ENCODE measurements around the gene CRHR2. TPM values are rescaled to one million over a fixed set of nuclear protein-coding genes. Genes with fewer than 3 reads are reported as not detected.

Gene CRHR2
- total RNA-seq, 2 experiments from 2014 or later: not detected

DNA sequence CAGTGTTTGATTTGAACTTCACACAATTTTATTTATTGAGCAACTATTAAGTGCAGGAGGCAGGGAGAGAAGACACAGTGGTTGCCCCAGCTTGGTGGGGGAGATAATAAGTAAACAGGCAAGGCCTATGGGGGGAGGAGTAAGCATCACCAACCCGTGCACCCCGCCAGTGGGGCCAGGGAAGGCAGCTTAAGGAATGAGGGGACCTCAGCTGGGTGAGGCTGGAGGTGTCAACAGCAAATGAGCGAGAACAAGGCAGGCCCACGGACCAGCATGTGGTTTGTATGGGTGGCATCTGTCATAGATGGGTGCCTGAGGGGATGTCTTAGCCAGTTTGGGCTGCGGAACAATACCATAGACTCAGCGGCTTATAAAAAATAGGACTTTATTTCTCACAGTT lies 24.1 kb upstream of the CRHR2 start:
- H3K27ac Mint-ChIP-seq: no peak overlapping the region
- ChIA-PET POLR2A (no interaction called here), CTCF (no interaction called here)
- H3K4me1 Mint-ChIP-seq: no peaks in the 10 kb centered on the region
- H3K9me3 Mint-ChIP-seq (ENCODE audit: low read depth): no peaks in the 10 kb centered on the region
- DNase-seq (no peak), ATAC-seq (no peak)
- H3K36me3 Mint-ChIP-seq (ENCODE audit: low read depth): no peaks in the 10 kb centered on the region
- intact Hi-C loops (cut with DNase I, micrococcal nuclease): loop anchor here in 1 of 2 experiments (10.0 kb wide), 1 partner anchor 268 kb away; no protein-coding TSS in a partner anchor
- no peaks in the 10 kb centered on the region for H3K27me3 Mint-ChIP-seq
- H3K4me3 Mint-ChIP-seq: no peak overlapping the region

DNA sequence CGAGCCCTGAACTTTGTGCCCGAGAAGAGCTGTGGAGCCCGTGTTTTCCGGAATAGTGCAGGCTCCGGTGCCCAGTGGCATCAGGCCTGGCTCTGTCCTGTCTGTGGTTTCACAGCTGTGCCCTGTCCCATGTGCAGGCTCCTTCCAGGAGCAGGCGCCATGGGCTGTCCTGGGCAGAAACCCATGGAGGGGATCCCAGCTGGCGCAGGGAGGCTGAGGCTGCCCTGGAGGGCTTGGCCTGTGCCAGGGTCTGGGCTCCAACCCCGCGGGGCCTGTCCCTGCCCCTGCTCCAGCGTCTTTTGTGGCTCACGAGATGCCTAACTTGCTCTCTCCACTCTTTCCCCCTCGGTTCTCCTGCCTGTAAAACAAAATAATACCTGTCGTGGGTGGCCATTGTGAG lies 23.3 kb upstream of the CRHR2 start:
- Mint-ChIP-seq H3K4me3 (no peak overlapping the region), H3K27ac (no peak overlapping the region), H3K27me3 (no peaks in the 10 kb centered on the region), H3K4me1 (no peaks in the 10 kb centered on the region), H3K9me3 (ENCODE audit: low read depth) (no peaks in the 10 kb centered on the region), H3K36me3 (ENCODE audit: low read depth) (no peaks in the 10 kb centered on the region)
- ATAC-seq: no peak
- CTCF ChIA-PET: no interaction called here
- intact Hi-C loops (cut with DNase I, micrococcal nuclease): loop anchor here in 1 of 2 experiments (10.0 kb wide), 1 partner anchor 269 kb away; no protein-coding TSS in a partner anchor
- DNase-seq: no peak
- POLR2A ChIA-PET: no interaction called here

DNA sequence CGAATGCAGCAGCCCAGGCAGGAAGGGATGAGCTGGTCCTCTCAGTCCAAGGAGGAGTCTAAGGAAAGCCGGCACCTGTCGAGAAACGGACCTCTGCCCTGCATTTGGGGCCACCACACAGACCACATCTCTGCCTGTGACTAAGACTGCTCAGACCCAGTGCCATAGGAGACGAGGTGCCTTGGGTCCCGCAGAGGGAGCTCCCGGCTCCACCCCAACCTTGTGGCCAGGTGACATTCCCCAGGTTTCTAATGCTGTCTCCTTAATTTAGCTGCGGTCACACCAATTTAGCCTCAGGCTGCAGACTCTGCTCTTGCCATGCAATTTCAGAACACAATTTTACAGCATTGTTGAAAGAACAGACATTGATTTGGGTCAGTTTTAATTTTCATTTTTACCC lies 22.8 kb upstream of the CRHR2 start:
- intact Hi-C loops (cut with DNase I, micrococcal nuclease): loop anchor here in 1 of 2 experiments (10.0 kb wide), 1 partner anchor 270 kb away; no protein-coding TSS in a partner anchor
- Mint-ChIP-seq H3K27me3 (no peaks in the 10 kb centered on the region), H3K27ac (no peak overlapping the region), H3K36me3 (ENCODE audit: low read depth) (no peaks in the 10 kb centered on the region), H3K4me3 (no peak overlapping the region), H3K4me1 (no peaks in the 10 kb centered on the region), H3K9me3 (ENCODE audit: low read depth) (no peaks in the 10 kb centered on the region)
- no peak for ATAC-seq
- no peak for DNase-seq
- ChIA-PET CTCF (interaction anchor here (4.5 kb wide), 1 partner anchor 34 kb away, joined by 38 read pairs; no protein-coding TSS in a partner anchor), POLR2A (no interaction called here)

DNA sequence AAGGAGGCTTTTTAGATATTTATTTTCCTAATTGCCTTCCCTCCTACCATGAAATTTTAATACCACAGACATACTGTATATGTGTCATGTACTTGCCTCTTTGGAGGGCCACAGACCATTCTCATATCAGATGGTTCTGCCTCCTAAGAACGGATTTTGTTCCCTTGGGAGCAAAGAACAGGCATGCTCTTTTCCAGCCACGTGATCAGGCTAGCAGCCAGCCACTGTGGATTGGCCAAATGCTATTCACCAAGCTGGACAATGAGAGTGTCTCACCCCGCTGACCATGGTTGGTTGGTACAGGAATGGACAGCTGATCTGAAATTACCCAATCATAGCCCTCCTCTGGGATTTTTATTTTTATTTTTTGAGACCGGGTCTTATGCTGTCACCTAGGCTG lies 21.5 kb upstream of the CRHR2 start:
- no peaks in the 10 kb centered on the region for H3K9me3 Mint-ChIP-seq (ENCODE audit: low read depth)
- ATAC-seq (no peak), DNase-seq (no peak)
- H3K36me3 Mint-ChIP-seq (ENCODE audit: low read depth): no peaks in the 10 kb centered on the region
- POLR2A ChIA-PET: no interaction called here
- CTCF ChIA-PET: interaction anchor here (0.7 to 4.5 kb wide), 3 partner anchors 18 to 1973 kb away, joined by 3 to 38 read pairs (median 3); no protein-coding TSS in a partner anchor
- no peak overlapping the region for H3K27ac Mint-ChIP-seq
- no peaks in the 10 kb centered on the region for H3K27me3 Mint-ChIP-seq
- no peak overlapping the region for H3K4me3 Mint-ChIP-seq
- no peaks in the 10 kb centered on the region for H3K4me1 Mint-ChIP-seq
- intact Hi-C loops (cut with DNase I, micrococcal nuclease): loop anchor here in 1 of 2 experiments (10.0 kb wide), 1 partner anchor 271 kb away; no protein-coding TSS in a partner anchor

DNA sequence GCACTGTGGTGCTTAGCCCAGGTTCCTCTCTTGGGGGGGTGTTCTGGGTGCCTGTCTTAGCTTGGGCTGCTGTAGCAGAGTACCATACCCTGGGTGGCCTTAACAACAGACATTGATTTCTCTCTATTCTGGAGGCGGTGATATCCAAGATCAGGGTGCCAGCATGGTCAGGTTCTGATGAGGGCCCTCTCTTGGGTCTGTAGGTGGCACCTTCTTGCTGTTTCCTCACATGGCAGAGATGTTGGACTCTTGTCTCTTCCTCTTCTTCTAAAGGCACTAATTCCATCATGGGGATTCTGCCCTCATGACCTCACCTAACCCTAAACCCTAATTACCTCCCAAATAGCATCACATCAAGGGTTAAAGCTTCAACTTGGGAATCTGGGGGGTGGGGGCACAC lies 19.9 kb upstream of the CRHR2 start:
- intact Hi-C loops (cut with DNase I, micrococcal nuclease): loop anchor here (1.0 to 10.0 kb wide), 2 partner anchors 38 to 273 kb away; no protein-coding TSS in a partner anchor
- Mint-ChIP-seq H3K4me1 (peaks cover 3% of the 10 kb centered on the region), H3K27me3 (no peaks in the 10 kb centered on the region), H3K4me3 (no peak overlapping the region), H3K36me3 (ENCODE audit: low read depth) (no peaks in the 10 kb centered on the region), H3K27ac (no peak overlapping the region), H3K9me3 (ENCODE audit: low read depth) (no peaks in the 10 kb centered on the region)
- peak; percentile 61 for ATAC-seq
- CTCF ChIA-PET: interaction anchor here (4.5 kb wide), 1 partner anchor 37 kb away, joined by 38 read pairs; no protein-coding TSS in a partner anchor
- peak; percentile 55 for DNase-seq
- POLR2A ChIA-PET: no interaction called here

DNA sequence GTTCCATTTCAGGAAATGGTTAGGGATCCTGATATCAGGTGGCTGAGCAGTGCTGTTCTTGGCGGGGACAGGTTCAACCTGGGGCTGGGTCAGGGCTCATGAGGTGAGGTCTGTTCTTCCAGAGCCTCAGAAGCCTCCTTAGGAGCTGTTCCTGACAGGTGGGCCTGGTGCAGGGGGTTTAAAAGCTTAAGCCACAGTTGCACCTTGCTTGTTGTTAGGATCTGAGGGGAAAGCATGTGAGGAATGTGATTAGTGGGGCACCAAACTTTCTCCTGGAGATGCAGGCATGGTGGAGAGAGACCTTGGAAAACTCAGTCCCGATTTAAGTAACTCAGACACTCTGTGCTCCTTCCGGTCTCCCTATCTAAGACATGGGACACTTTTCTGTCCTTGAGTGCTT lies 18.7 kb upstream of the CRHR2 start:
- ChIA-PET CTCF (interaction anchor here (0.6 to 4.5 kb wide), 3 partner anchors 26 to 544 kb away, joined by 3 to 38 read pairs (median 3); no protein-coding TSS in a partner anchor), POLR2A (no interaction called here)
- no peaks in the 10 kb centered on the region for H3K27me3 Mint-ChIP-seq
- intact Hi-C loops (cut with DNase I, micrococcal nuclease): loop anchor here in 1 of 2 experiments (10.0 kb wide), 1 partner anchor 274 kb away; no protein-coding TSS in a partner anchor
- ATAC-seq: no peak
- no peak overlapping the region for H3K27ac Mint-ChIP-seq
- H3K36me3 Mint-ChIP-seq (ENCODE audit: low read depth): no peaks in the 10 kb centered on the region
- H3K9me3 Mint-ChIP-seq (ENCODE audit: low read depth): no peaks in the 10 kb centered on the region
- no peak overlapping the region for H3K4me3 Mint-ChIP-seq
- peaks cover 3% of the 10 kb centered on the region for H3K4me1 Mint-ChIP-seq
- DNase-seq: no peak

DNA sequence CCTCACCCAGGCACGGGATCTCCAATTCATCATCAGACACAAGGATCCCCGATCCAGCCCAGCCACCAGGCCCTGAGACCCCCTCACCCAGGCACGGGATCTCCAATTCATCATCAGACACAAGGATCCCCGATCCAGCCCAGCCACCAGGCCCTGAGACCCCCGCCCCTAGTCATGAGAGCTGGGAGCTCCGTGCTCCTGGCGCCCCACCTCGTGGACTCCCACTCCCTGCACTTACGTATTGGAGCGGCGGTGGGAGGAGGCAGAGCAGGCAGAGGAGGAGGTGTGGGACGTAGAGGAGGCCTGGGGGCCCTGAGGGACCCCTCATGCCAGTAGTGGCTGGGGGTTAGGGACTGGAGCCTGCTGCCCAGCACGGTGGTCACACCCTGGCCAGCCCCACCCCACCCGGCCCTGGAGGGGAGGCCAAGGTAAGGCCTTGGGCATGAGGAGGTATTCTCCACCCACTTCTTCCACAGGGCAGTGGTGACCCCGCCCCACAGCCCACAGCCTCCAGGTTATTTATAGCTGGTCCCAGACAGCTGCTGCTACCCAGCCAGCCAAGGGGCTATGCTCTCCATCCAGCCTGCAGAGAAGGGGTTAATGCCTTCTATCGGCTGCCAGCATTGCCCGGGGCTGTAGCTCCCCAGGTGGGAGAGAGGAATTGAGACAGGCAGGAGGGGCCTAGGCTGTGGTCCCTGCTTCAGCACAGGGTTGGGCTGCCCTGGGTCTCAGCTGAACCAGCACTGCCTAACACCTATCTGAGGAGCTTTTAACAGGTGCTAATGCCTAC lies 17.6 kb upstream of the CRHR2 start:
- ATAC-seq: no peak
- DNase-seq: no peak
- ChIA-PET POLR2A (no interaction called here), CTCF (interaction anchor here (0.7 kb wide), 1 partner anchor 632 kb away, joined by 3 read pairs; no protein-coding TSS in a partner anchor)
- Mint-ChIP-seq H3K27me3 (no peaks in the 10 kb centered on the region), H3K4me3 (no peak overlapping the region), H3K27ac (no peak overlapping the region), H3K9me3 (ENCODE audit: low read depth) (no peaks in the 10 kb centered on the region), H3K36me3 (ENCODE audit: low read depth) (no peaks in the 10 kb centered on the region), H3K4me1 (peaks cover 3% of the 10 kb centered on the region)
- intact Hi-C loops (cut with DNase I, micrococcal nuclease): loop anchor here in 1 of 2 experiments (10.0 kb wide), 1 partner anchor 275 kb away; no protein-coding TSS in a partner anchor

DNA sequence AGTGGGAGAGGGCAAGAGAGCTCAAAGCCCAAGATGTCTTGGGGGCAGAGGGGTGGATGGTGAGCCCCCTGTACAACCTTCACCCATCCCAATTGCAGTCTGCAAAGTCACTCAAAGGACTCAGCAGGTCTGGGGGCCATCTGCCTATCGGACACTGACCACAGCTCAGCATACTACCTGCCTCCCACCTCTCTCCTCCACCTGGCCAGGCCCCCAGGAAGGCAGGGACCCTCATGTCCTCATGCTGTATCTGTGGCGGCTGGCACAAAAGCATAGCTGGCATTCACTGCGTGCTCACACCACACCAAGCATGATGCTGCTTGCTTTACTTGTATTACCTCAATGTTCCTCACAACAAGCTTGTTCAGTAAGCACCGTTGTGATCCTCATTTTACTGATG lies 16.2 kb upstream of the CRHR2 start:
- Mint-ChIP-seq H3K36me3 (ENCODE audit: low read depth) (no peaks in the 10 kb centered on the region), H3K27ac (no peak overlapping the region), H3K27me3 (no peaks in the 10 kb centered on the region), H3K4me1 (peaks cover 3% of the 10 kb centered on the region), H3K9me3 (ENCODE audit: low read depth) (no peaks in the 10 kb centered on the region), H3K4me3 (no peak overlapping the region)
- no peak for ATAC-seq
- CTCF ChIA-PET: interaction anchor here (0.9 kb wide), 1 partner anchor 34 kb away, joined by 3 read pairs; no protein-coding TSS in a partner anchor
- POLR2A ChIA-PET: no interaction called here
- DNase-seq: no peak
- intact Hi-C loops (cut with DNase I, micrococcal nuclease): no loop called here

DNA sequence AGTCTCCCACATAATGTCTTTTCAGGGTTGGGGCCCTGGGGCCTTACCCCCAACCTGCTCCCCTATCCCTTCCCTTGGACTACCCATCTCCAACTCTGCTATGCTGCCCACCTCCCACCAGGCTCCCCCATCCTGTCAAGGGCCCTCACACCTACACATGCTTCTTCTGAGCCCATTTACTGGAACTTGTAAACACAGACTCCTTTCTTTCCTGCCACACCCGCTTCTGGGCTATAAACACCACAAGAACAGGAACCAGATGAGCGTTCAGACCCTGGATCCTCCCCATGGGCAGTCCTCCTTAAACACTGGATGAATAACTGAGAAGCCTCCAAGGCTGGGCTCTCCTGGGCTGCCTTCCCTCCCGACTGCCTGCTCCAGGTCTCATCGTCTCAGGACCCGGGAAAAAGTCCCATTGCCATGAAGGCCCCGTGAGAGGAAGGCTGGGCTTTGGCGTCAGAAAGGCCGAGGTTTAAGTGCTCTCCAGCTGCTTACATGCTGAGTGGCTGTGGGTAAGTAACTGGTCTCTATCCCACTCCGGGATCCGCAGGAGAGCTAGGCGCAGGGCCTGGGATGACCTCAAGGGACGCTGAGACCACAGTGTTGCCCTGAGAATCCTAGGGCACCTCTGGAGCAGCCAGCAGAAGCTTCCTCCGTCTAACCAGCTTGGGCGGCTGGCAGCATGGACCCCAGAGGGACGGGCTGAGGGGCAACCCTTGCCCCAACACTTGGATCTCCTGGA lies 15.6 kb upstream of the CRHR2 start:
- intact Hi-C loops (cut with DNase I, micrococcal nuclease): no loop called here
- DNase-seq: no peak
- Mint-ChIP-seq H3K27ac (no peak overlapping the region), H3K4me3 (no peak overlapping the region), H3K4me1 (peaks cover 3% of the 10 kb centered on the region), H3K9me3 (ENCODE audit: low read depth) (no peaks in the 10 kb centered on the region), H3K27me3 (no peaks in the 10 kb centered on the region), H3K36me3 (ENCODE audit: low read depth) (no peaks in the 10 kb centered on the region)
- ATAC-seq: no peak
- POLR2A ChIA-PET: interaction anchor here (0.8 kb wide), 1 partner anchor 15 kb away, joined by 3 read pairs; the partner anchor contains the start of gene CRHR2
- CTCF ChIA-PET: interaction anchor here (0.9 to 1.9 kb wide), 2 partner anchors 33 to 43 kb away, joined by 3 to 11 read pairs; no protein-coding TSS in a partner anchor

DNA sequence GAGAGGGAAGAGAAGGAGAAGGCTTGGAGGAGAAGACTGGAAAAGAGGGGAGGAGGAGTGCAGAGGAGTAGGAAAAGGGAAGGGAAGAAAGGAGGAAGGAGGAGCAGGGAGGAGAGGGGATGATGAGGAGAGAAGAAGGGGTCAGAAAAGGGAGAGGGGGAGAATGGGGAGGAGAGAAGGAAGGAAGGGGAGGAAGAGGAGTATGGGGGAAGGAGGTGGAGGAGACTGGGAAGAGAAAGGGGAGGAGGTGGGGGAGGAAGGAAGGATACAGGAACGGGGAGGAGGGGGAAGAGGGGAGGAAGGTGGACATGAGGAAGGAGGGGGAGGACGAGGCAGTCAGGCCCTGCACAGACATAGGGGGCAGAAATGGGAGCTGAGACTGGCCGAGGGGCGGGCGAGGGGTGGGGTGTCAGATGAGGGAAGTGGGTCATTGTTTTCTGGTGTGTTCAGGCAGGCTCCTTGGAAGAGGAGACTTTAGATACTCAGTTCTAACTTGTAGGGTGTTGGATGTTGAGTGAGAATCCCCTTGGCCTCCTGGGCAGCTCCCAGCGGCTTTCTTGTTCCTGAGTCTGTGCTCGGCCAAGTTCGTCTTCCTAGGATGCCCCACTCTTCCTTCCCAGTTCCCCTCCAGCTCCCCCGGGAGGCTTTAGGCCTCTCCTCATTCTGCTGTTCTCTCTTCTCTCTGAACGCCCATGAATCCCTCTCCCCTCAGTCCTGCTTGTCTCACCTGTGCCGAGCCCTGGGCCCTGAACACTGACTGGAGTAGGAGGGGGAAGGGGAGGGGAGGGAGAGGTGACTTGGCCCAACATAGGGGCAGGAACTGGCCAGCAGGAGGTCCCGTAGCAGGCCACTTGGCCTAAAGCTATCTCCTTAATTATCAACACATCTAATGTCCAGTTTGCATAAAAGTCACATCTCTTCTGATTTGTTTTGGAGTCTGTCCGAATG lies 12.8 kb upstream of the CRHR2 start:
- intact Hi-C loops (cut with DNase I, micrococcal nuclease): no loop called here
- H3K27me3 Mint-ChIP-seq: no peaks in the 10 kb centered on the region
- no peaks in the 10 kb centered on the region for H3K36me3 Mint-ChIP-seq (ENCODE audit: low read depth)
- POLR2A ChIA-PET: no interaction called here
- CTCF ChIA-PET: interaction anchor here (0.8 kb wide), 1 partner anchor 12 kb away, joined by 3 read pairs; no protein-coding TSS in a partner anchor
- DNase-seq (no peak), ATAC-seq (no peak)
- H3K27ac Mint-ChIP-seq: no peak overlapping the region
- H3K4me3 Mint-ChIP-seq: no peak overlapping the region
- no peaks in the 10 kb centered on the region for H3K9me3 Mint-ChIP-seq (ENCODE audit: low read depth)
- peaks cover 3% of the 10 kb centered on the region for H3K4me1 Mint-ChIP-seq
